Ovary (tissue), 9 donors: Measurements from ENCODE around the gene NCMAP. TPM values are rescaled to one million over a fixed set of nuclear protein-coding genes. Genes with fewer than 3 reads are reported as not detected.
"Not testable (repeated sequence)": the region's sequence is repeated elsewhere in the genome, so short reads cannot be mapped to it uniquely, and the experiment has no call there.

Experiments used
- DNase-seq, 5 donors: peaks; one replicate each; pipeline ENCODE4 v3.0.0-alpha.2; 2019 to 2020
- H3K27ac ChIP-seq, 2 donors: fragments of 200-600 bp; one replicate each; pipeline versions ENCODE4 v1.5.1 to v1.8.0; 2019 to 2022
- H3K27me3 ChIP-seq: fragments of 200-600 bp; one replicate; pipeline ENCODE4 v1.8.0; 2022
- H3K36me3 ChIP-seq: fragments of 200-600 bp; sonication (generic); one replicate; pipeline ENCODE4 v1.5.1; 2019
- H3K4me1 ChIP-seq: one replicate; pipeline ENCODE4 v1.8.1; 2013; ENCODE audit warnings: mild to moderate bottlenecking, moderate library complexity; ENCODE audit not compliant: insufficient read depth
- H3K4me3 ChIP-seq: fragments of 200-600 bp; sonication (generic); one replicate; pipeline ENCODE4 v1.5.1; 2017
- H3K9me3 ChIP-seq, 2 donors: fragments of 200-600 bp in 1 of 2; sonication (generic) in 1 of 2; one replicate each; pipeline versions ENCODE4 v1.5.1 to v1.8.1; 2013 to 2019; ENCODE audit warnings: mild to moderate bottlenecking in 1 of 2, moderate library complexity in 1 of 2
- EP300 ChIP-seq: sonication (generic); formaldehyde crosslinking; IDR thresholded peaks from one replicate; pipeline ENCODE4 v1.6.1; 2017; ENCODE audit warnings: antibody characterized with exemption
- POLR2A ChIP-seq: fragments of 450-650 bp; IDR thresholded peaks from one replicate; pipeline ENCODE4 v1.6.1; 2017; ENCODE audit warnings: antibody characterized with exemption, mild to moderate bottlenecking, moderate library complexity
- WGBS, 3 donors: extraction: QIAGEN DNeasy Blood & Tissue Kit in 1 of 3; methylation state at CpG; one replicate each; pipeline versions ENCODE4 v1.1.5 to v1.1.7; 2013 to 2017; 5-methylcytosine and 5-hydroxymethylcytosine counted together
- intact Hi-C, 4 donors: fragments of 100-400 bp; cut with DNase I; formaldehyde crosslinking; loops; one replicate each; pipeline versions ENCODE4 v1.11.0 to v1.15.1; 2022 to 2023
- polyA plus RNA-seq, 2 donors: library from polyadenylated mRNA; stranded (reverse); fragments of 200-250 nt in 1 of 2; fragments of 350-450 nt in 1 of 2; fragmentation: Illumina TruSeq in 1 of 2; extraction: RNeasy Lipid Tissue Mini Kit (QIAGEN cat#74804) in 1 of 2; gene quantifications; one replicate each; pipeline ENCODE4 v1.2.3, GENCODE V29; 2013 to 2014
- total RNA-seq, 7 donors: library from RNA; depleted of rRNA in 2 of 7; stranded (reverse); fragments of >200 nt in 2 of 7; fragmentation: NEBNext Ultra II Directional in 3 of 7; extraction: Animal tissue kit (Norgen Biotek cat#: 25700) in 3 of 7; gene quantifications; one replicate each; pipeline versions ENCODE4 v1.1.0 to v1.2.4, GENCODE V29; 2016 to 2023
- TF ChIP-seq, protein P1 (sequence below), 3 donors: fragments of 450-650 bp in 2 of 3; fragments of 200-600 bp in 1 of 3; IDR thresholded peaks; one replicate each; pipeline versions ENCODE4 v1.5.1 to v1.8.0; 2016 to 2022; ENCODE audit warnings: antibody characterized with exemption in 3 of 3, mild to moderate bottlenecking in 1 of 3
- donor health status: DM: no; HTN: no; CAD: no; lungs with moderate emphysema.
- donor health status: DM: no; HTN: no; CAD: no.
- donor health status: Bipolar disorder and iron deficiency.
- donor health status: DM: yes; HTN: yes; CAD: no.
- donor health status: DM: no; HTN: no; CAD: no.
- donor health status: DM: yes; HTN: yes; CAD: no.

NCMAP gene
- total and polyA plus RNA-seq, 9 donors = 0.01 to 0.83 (median 0.40) TPM; not detected in 2

DNA sequence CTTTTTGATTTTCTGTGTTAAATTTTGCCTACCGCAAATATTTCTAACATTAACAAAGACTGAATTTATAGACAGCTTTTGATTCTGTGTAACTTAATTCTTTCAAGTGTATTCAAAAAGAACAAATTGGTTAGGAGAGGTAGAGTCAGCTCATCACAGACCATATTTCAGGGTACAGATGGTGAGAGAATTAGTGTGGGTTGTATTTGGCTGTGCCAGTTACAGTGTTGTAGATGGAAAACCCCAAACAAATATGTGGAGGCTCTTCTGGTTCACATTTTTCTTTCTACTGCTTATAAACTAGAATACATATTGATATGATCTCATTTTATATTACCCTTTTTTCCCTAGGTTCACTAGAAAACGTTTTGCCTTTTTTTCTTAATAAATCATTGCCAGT lies 42.2 kb upstream of the NCMAP start:
- intact Hi-C loops = no loop called here
- Histone ChIP-seq H3K4me3 (no peak overlapping the region), H3K36me3 (no peaks in the 10 kb centered on the region), H3K27ac (no peak overlapping the region), H3K9me3 (no peaks in the 10 kb centered on the region), H3K4me1 (no peaks in the 10 kb centered on the region), H3K27me3 (no peaks in the 10 kb centered on the region)
- WGBS, 3 donors = 55 to 61% (median 59%) methylated on average over 2 of the region's 2 CpGs
- DNase-seq = no peak
- TF ChIP-seq POLR2A = no peak
- no peak for TF ChIP-seq EP300
- TF ChIP-seq, protein P1, sequence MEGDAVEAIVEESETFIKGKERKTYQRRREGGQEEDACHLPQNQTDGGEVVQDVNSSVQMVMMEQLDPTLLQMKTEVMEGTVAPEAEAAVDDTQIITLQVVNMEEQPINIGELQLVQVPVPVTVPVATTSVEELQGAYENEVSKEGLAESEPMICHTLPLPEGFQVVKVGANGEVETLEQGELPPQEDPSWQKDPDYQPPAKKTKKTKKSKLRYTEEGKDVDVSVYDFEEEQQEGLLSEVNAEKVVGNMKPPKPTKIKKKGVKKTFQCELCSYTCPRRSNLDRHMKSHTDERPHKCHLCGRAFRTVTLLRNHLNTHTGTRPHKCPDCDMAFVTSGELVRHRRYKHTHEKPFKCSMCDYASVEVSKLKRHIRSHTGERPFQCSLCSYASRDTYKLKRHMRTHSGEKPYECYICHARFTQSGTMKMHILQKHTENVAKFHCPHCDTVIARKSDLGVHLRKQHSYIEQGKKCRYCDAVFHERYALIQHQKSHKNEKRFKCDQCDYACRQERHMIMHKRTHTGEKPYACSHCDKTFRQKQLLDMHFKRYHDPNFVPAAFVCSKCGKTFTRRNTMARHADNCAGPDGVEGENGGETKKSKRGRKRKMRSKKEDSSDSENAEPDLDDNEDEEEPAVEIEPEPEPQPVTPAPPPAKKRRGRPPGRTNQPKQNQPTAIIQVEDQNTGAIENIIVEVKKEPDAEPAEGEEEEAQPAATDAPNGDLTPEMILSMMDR (IDR thresholded peaks at IDR 0.05) = no peak

DNA sequence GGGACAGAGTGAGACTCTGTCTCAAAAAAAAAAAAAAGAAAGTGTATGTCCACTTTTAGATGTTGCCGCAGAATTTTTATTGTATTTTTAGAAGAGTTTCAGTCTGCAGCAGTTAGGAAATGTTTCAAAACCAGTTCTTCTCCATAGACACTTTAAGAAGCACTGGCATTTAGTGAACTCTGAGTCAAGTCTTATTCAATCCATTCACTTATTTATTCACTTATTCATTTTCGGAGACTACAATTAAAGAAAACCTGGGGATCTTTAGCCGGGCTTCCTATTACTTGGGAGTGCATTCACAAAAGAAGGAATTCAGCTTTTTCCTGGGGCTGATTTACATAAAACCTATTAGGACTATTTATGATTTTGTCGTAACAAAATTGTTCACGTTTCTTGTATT lies 40.9 kb upstream of the NCMAP start:
- H3K9me3 ChIP-seq = no peaks in the 10 kb centered on the region
- intact Hi-C loops = no loop called here
- DNase-seq = no peak
- H3K27me3 ChIP-seq = no peaks in the 10 kb centered on the region
- H3K4me3 ChIP-seq = no peak overlapping the region
- H3K36me3 ChIP-seq = no peaks in the 10 kb centered on the region
- TF ChIP-seq EP300 = no peak
- TF ChIP-seq POLR2A = no peak
- TF ChIP-seq, protein P1 (IDR thresholded peaks at IDR 0.05) = no peak
- no peaks in the 10 kb centered on the region for H3K4me1 ChIP-seq
- H3K27ac ChIP-seq = no peak overlapping the region
- 89 to 93% (median 90%) methylated on average over 5 of the region's 5 CpGs for WGBS, 3 donors

GRCh38 chr1:24515671-24516209 lies 40.1 kb upstream of the NCMAP start:
- H3K36me3 ChIP-seq, DNase-seq, H3K9me3 ChIP-seq, H3K27ac ChIP-seq, H3K4me1 ChIP-seq, H3K4me3 ChIP-seq, H3K27me3 ChIP-seq, intact Hi-C loops: not testable (repeated sequence)
- 93 to 94% (median 94%) methylated on average over 14 of the region's 14 CpGs for WGBS, 3 donors

- no peak for TF ChIP-seq EP300
- no peak for TF ChIP-seq POLR2A
- TF ChIP-seq, protein P1 (IDR thresholded peaks at IDR 0.05) = no peak
- intact Hi-C loops = no loop called here
- no peaks in the 10 kb centered on the region for H3K36me3 ChIP-seq
- H3K9me3 ChIP-seq = no peaks in the 10 kb centered on the region
- H3K27ac ChIP-seq = no peak overlapping the region
- DNase-seq = no peak
- no peaks in the 10 kb centered on the region for H3K27me3 ChIP-seq
- whole genome bisulfite sequencing, 3 donors = 70 to 76% (median 74%) methylated on average over 12 of the region's 12 CpGs
- H3K4me1 ChIP-seq = no peaks in the 10 kb centered on the region
- H3K4me3 ChIP-seq = no peak overlapping the region
Measured at GRCh38 chr1:24516506-24516905, 39.4 kb upstream of the NCMAP start.

DNA sequence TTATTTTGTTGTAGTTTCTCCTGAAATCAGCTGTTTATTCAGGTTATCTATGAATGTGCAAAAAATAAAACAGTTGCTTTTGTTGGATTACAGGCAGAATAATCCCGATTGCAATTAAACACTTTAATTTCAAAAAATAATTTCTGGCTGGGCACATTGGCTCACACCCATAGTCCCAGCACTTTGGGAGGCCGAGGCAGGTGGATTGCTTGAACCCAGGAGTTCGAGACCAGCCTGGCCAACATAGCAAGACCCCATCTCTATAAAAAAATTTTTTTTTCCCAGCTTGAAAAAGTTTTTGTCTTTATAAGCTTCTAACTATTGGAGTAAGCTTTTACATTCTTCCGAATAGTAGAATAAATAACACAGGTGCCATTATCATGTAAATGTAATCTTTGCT lies 38.0 kb upstream of the NCMAP start:
- no peaks in the 10 kb centered on the region for H3K4me1 ChIP-seq
- no peaks in the 10 kb centered on the region for H3K9me3 ChIP-seq
- H3K36me3 ChIP-seq = no peaks in the 10 kb centered on the region
- no peak for DNase-seq
- H3K27me3 ChIP-seq = no peaks in the 10 kb centered on the region
- TF ChIP-seq, protein P1 (IDR thresholded peaks at IDR 0.05) = no peak
- TF ChIP-seq EP300 = no peak
- TF ChIP-seq POLR2A = no peak
- no peak overlapping the region for H3K27ac ChIP-seq
- intact Hi-C loops = no loop called here
- H3K4me3 ChIP-seq = no peak overlapping the region
- WGBS, 3 donors = 76 to 80% (median 79%) methylated on average over 4 of the region's 4 CpGs

DNA sequence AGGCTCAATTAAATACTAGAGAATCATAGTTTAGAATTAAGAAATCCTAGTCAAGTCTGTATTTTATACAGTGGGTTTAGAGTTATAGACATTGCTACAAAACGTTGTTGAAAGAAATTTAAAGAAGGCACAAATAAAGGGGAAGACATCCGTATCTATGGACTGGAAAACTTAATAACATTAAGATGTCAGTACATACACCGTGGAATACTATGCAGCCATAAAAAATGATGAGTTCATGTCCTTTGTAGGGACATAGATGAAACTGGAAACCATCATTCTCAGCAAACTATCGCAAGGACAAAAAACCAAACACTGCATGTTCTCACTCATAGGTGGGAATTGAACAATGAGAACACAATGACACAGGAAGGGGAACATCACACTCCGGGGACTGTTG lies 35.6 kb upstream of the NCMAP start:
- H3K9me3 ChIP-seq, H3K4me3 ChIP-seq, H3K27ac ChIP-seq, H3K27me3 ChIP-seq, intact Hi-C loops, DNase-seq, H3K4me1 ChIP-seq, H3K36me3 ChIP-seq: not testable (repeated sequence)
- 91 to 95% (median 94%) methylated on average over 5 of the region's 5 CpGs for WGBS, 3 donors
